ENCODE results near the gene SLC22A3. TPM values are rescaled to one million over a fixed set of nuclear protein-coding genes. Genes with fewer than 3 reads are reported as not detected.

Gene SLC22A3
- total and polyA plus RNA-seq, 2 of the 13 experiments (the other 11 are each of a cell fraction or from before 2014, with no cell fraction given) = 12.0 to 31.5 TPM

DNA sequence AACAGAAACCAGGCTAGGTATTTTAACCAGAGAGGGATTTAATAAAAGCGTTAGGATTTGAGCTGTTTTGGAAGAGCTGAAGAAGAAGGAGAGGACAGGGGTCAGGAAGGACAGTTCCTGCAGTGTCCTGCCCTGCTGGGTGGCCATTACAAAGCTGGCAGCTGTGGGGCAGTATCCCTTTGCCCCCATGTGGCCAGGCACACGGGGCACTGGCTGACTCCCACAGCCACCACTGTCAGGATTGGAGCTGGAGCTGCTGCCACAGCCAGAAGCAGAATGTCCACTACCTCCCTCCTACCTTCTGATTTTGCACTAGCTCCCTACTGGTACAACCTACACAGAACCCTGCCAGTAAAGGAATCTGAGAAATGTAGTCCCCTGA lies 46.5 kb downstream of the SLC22A3 start (continued):
- TF ChIP-seq ZKSCAN8 (CRISPR knock-in tag; IDR thresholded peaks at IDR 0.05; ENCODE audit: borderline replicate concordance) = 0 out of 2 replicates have a peak, but pooled peaks have one; percentile 3
- no peak for TF ChIP-seq YEATS4 (CRISPR knock-in tag; IDR thresholded peaks at IDR 0.05; ENCODE audit: borderline replicate concordance)
- no peak for TF ChIP-seq ZNF446 (CRISPR knock-in tag; IDR thresholded peaks at IDR 0.05)
- peak; percentile 43; the same call in 1 of the 2 replicates for TF ChIP-seq SALL1 (CRISPR knock-in tag; IDR thresholded peaks at IDR 0.05)
- TF ChIP-seq KAT8 (CRISPR knock-in tag; IDR thresholded peaks at IDR 0.05) = peak; percentile 11; the same call in 1 of the 2 replicates
- peak; percentile 26; the same call in 1 of the 2 replicates for TF ChIP-seq ARNT2 (CRISPR knock-in tag; IDR thresholded peaks at IDR 0.05; ENCODE audit: low read depth)
- no peak for TF ChIP-seq KLF11 (CRISPR knock-in tag; IDR thresholded peaks at IDR 0.05)
- peak; percentile 8; the same call in 1 of the 2 replicates for TF ChIP-seq ZNF317 (CRISPR knock-in tag; IDR thresholded peaks at IDR 0.05)
- no peak for TF ChIP-seq MEIS2 (CRISPR knock-in tag; IDR thresholded peaks at IDR 0.05)
- TF ChIP-seq PHF21A (CRISPR knock-in tag; IDR thresholded peaks at IDR 0.05) = peak; percentile 5; the same call in 1 of the 2 replicates
- no peak for TF ChIP-seq ZNF264 (CRISPR knock-in tag; IDR thresholded peaks at IDR 0.05)
- TF ChIP-seq MTF1 (CRISPR knock-in tag; IDR thresholded peaks at IDR 0.05) = no peak
- TF ChIP-seq, protein P1, sequence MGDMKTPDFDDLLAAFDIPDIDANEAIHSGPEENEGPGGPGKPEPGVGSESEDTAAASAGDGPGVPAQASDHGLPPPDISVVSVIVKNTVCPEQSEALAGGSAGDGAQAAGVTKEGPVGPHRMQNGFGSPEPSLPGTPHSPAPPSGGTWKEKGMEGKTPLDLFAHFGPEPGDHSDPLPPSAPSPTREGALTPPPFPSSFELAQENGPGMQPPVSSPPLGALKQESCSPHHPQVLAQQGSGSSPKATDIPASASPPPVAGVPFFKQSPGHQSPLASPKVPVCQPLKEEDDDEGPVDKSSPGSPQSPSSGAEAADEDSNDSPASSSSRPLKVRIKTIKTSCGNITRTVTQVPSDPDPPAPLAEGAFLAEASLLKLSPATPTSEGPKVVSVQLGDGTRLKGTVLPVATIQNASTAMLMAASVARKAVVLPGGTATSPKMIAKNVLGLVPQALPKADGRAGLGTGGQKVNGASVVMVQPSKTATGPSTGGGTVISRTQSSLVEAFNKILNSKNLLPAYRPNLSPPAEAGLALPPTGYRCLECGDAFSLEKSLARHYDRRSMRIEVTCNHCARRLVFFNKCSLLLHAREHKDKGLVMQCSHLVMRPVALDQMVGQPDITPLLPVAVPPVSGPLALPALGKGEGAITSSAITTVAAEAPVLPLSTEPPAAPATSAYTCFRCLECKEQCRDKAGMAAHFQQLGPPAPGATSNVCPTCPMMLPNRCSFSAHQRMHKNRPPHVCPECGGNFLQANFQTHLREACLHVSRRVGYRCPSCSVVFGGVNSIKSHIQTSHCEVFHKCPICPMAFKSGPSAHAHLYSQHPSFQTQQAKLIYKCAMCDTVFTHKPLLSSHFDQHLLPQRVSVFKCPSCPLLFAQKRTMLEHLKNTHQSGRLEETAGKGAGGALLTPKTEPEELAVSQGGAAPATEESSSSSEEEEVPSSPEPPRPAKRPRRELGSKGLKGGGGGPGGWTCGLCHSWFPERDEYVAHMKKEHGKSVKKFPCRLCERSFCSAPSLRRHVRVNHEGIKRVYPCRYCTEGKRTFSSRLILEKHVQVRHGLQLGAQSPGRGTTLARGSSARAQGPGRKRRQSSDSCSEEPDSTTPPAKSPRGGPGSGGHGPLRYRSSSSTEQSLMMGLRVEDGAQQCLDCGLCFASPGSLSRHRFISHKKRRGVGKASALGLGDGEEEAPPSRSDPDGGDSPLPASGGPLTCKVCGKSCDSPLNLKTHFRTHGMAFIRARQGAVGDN (CRISPR knock-in tag; IDR thresholded peaks at IDR 0.05) = peak; percentile 70
- no peak for TF ChIP-seq ZNF33B (CRISPR knock-in tag; IDR thresholded peaks at IDR 0.05)
- TF ChIP-seq SMARCC2 (IDR thresholded peaks at IDR 0.05) = no peak
- TF ChIP-seq, protein P2, sequence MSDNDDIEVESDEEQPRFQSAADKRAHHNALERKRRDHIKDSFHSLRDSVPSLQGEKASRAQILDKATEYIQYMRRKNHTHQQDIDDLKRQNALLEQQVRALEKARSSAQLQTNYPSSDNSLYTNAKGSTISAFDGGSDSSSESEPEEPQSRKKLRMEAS (IDR thresholded peaks at IDR 0.05) = no peak; the same call in 1 of the 2 replicates
- TF ChIP-seq, protein P3, sequence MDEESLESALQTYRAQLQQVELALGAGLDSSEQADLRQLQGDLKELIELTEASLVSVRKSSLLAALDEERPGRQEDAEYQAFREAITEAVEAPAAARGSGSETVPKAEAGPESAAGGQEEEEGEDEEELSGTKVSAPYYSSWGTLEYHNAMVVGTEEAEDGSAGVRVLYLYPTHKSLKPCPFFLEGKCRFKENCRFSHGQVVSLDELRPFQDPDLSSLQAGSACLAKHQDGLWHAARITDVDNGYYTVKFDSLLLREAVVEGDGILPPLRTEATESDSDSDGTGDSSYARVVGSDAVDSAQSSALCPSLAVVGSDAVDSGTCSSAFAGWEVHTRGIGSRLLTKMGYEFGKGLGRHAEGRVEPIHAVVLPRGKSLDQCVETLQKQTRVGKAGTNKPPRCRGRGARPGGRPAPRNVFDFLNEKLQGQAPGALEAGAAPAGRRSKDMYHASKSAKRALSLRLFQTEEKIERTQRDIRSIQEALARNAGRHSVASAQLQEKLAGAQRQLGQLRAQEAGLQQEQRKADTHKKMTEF (CRISPR knock-in tag; IDR thresholded peaks at IDR 0.05) = 0 out of 2 replicates have a peak, but pooled peaks have one; percentile 12
- TF ChIP-seq, protein P4, sequence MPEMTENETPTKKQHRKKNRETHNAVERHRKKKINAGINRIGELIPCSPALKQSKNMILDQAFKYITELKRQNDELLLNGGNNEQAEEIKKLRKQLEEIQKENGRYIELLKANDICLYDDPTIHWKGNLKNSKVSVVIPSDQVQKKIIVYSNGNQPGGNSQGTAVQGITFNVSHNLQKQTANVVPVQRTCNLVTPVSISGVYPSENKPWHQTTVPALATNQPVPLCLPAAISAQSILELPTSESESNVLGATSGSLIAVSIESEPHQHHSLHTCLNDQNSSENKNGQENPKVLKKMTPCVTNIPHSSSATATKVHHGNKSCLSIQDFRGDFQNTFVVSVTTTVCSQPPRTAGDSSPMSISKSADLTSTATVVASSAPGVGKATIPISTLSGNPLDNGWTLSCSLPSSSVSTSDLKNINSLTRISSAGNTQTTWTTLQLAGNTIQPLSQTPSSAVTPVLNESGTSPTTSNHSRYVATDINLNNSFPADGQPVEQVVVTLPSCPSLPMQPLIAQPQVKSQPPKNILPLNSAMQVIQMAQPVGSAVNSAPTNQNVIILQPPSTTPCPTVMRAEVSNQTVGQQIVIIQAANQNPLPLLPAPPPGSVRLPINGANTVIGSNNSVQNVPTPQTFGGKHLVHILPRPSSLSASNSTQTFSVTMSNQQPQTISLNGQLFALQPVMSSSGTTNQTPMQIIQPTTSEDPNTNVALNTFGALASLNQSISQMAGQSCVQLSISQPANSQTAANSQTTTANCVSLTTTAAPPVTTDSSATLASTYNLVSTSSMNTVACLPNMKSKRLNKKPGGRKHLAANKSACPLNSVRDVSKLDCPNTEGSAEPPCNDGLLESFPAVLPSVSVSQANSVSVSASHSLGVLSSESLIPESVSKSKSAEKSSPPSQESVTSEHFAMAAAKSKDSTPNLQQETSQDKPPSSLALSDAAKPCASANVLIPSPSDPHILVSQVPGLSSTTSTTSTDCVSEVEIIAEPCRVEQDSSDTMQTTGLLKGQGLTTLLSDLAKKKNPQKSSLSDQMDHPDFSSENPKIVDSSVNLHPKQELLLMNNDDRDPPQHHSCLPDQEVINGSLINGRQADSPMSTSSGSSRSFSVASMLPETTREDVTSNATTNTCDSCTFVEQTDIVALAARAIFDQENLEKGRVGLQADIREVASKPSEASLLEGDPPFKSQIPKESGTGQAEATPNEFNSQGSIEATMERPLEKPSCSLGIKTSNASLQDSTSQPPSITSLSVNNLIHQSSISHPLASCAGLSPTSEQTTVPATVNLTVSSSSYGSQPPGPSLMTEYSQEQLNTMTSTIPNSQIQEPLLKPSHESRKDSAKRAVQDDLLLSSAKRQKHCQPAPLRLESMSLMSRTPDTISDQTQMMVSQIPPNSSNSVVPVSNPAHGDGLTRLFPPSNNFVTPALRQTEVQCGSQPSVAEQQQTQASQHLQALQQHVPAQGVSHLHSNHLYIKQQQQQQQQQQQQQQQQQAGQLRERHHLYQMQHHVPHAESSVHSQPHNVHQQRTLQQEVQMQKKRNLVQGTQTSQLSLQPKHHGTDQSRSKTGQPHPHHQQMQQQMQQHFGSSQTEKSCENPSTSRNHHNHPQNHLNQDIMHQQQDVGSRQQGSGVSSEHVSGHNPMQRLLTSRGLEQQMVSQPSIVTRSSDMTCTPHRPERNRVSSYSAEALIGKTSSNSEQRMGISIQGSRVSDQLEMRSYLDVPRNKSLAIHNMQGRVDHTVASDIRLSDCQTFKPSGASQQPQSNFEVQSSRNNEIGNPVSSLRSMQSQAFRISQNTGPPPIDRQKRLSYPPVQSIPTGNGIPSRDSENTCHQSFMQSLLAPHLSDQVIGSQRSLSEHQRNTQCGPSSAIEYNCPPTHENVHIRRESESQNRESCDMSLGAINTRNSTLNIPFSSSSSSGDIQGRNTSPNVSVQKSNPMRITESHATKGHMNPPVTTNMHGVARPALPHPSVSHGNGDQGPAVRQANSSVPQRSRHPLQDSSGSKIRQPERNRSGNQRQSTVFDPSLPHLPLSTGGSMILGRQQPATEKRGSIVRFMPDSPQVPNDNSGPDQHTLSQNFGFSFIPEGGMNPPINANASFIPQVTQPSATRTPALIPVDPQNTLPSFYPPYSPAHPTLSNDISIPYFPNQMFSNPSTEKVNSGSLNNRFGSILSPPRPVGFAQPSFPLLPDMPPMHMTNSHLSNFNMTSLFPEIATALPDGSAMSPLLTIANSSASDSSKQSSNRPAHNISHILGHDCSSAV (CRISPR knock-in tag; IDR thresholded peaks at IDR 0.05; ENCODE audit: borderline replicate concordance) = no peak

Data from HepG2 (cell line).